NCI-H2196 (cell line): ENCODE data around the gene PYGB.
A peak's percentile ranks its signal among the peaks of the same experiment; 100 is the strongest.
"Not testable (repeated sequence)": the region's sequence is repeated elsewhere in the genome, so short reads cannot be mapped to it uniquely, and the experiment has no call there.

Experiments used
- DNase-seq: peaks from one replicate; lab custom pipeline; 2025; ENCODE audit not compliant: unreplicated experiment; lab: John Stamatoyannopoulos, UW

Gene PYGB

DNA sequence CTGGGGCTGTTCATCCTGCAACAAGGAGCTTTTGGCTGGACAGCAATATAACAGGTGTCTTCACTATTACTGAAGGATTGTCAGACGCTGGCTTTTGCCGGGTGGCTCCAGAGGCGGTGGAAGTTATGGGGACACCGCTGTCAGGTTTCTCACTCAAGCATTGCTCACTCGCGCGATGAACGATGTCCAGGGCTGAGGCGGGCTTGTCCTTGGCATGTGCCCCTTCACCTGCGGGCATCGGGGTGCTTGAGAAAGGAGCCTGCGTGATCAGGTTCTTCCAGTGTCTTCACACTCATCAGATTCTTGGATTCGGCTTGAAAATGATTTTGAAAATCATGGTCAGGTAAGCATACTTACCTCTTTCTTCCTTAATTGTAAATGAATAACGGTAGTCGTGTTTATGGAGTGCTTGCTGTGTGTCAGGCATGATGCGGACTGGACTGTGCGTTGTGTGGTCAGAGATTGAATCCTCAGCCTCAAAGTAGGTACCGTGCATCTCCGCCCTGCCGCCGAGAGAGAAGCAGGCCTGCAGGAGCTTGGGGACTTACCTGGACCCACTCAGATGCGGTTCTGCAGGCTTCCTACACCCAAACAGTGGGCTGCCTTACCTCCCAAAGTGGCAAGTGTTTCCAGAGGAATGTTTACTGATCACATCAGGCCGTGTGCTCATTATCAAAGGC, 18.3 kb upstream of the PYGB start:
- DNase-seq = no peak

DNA sequence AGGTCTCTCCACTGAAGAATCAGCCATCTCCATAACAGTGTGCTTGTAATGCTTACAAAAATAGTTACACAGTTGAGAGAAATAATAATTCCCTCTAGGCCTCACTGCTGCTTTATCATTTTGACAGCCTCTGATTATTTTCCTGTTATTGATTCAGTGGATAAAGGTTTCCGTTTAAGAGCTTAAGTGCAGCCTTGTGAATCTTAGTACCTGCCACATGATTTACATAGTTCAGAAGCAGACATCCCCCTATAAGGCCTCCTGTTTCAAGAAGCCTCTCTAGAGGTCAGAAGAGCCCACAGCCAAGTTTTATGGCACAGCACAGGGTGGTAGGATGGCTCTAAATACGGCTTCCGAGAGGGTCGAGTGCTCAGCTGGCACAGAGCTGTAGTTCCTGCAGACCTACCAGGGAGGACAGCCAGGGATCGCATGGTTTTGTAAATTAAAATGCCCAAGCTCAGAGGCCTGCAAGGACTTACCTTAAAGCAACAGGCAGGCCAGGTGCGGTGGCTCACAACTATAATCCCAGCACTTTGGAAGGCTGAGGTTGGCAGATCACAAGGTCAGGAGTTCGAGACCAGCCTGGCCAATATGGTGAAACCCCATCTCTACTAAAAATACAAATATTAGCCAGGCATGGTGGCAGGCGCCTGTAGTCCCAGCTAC, 17.6 kb upstream of the PYGB start:
- DNase-seq = no peak

DNA sequence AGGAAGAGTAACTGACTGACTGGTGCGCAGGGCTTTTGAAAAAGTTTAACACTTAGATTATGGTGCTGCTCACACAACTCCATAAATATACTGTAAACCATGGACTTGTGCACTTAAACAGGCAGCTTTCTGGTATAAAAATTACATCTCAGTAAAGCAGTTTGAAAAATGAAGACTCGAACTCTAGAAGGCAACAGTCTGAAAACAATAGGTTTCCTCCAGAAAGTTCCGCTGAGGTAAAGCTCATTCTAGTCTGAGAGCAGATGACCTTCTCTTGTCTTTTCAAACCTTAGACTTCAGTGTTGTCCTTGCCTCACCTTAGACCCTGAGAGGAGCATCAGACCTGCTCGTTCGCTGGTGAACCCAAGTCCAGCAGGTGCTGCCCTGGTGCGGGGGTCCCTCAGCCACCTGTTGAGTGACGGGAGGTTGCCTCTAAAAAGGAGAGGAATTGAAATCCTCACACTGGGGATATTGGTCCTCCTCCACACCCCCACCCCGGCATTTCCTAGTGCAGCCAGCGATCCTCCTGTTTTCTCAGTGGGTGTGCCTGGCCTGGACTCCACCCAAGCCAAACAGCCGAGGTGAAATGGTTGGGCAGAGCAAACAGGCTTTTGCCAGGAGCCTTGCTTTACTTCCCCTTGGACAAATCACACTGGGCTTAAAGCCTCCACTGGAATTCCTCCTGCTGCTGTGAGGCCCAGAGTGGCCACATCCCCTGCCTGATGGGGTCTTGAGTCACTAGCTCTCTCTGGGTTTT, 14.7 kb upstream of the PYGB start:
- peak; percentile 66 for DNase-seq

DNA sequence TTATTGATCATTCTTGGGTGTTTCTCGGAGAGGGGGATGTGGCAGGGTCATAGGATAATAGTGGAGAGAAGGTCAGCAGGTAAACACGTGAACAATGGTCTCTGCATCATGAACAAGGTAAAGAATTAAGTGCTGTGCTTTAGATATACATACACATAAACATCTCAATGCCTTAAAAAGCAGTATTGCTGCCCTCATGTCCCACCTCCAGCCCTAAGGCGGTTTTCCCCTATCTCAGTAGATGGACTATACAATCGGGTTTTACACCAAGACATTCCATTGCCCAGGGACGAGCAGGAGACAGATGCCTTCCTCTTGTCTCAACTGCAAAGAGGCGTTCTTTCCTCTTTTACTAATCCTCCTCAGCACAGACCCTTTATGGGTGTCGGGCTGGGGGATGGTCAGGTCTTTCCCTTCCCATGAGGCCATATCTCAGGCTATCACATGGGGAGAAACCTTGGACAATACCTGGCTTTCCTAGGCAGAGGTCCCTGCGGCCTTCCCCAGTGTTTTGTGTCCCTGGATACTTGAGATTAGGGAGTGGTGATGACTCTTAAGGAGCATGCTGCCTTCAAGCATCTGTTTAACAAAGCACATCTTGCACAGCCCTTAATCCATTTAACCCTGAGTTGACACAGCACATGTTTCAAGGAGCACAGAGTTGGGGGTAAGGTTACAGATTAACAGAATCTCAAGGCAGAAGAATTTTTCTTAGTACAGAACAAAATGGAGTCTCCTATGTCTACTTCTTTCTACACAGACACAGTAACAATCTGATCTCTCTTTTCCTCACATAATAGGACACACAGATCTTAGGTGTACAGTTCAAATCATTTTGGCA, 13.7 kb upstream of the PYGB start:
- not testable (repeated sequence) for DNase-seq

DNA sequence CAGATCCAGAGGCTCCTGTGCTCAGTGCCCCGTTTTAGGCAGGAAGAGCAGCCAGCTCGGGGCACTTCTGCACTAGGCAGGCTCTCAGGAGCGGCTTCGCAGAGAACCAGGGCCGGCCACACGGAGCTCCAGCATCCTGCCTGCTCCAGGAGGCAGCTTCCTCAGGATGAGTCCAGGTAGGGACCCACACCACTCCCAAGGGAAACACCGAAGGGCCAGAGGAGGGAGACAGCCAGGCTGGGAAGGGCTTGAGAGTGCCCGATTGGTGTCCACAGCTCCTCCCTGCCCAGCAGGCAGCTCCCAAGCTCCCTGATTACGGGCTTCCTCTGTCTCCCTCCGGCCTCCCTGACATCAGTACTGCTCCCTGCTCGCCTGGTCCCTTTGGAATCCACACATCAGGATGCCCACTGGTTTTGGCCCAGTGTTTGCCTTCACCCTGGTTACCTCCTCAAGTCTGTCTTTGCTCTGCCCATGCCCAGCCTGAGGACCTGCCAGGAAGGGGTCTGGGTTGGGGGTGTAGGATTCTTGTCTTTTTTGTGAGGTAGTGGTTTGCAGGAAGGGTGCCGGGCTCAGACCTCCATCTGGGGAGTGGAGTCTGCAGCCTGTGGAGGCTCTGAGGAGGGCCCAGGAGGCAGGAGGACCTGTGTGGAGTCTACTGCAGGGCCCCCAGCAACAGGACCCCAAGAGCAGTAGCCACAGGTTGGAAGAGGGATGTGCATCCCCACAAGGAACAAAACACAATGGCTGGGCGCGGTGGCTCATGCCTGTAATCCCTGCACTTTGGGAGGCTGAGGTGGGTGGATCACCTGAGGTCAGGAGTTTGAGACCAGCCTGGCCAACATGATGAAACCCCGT, 11.2 kb upstream of the PYGB start:
- no peak for DNase-seq

DNA sequence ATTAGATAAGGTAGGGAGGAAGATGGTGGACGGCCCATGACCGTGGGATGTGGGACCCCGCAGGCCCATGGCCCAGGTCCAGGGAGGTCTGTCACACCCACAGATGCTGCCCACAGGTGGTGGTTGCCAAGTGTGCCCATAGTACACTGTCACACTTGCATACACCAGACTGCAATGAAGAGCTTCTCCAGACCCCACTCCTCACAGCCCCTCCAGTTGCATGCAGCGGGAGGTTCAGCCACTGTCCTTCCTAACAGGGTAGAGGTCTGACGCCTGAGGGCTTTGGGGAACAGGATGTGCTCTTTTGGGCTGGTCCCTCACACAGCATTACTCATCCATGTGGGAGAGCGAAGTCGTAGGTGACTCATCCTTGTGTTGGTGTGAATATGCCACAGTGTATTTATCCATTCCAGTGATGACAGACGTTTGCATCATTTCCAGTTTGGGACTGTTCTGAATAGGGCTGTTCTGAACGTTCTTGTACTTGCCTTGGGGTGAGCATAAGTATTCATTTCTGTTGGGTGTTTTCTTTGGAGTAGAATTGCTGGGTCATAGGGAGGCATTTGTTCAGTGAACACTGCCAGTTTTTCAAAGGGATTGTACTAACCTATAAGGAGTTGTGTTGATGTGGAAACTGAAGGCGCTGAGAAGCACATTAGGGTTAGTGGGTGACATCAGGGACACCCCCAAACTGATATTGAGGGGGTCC, 10.1 kb upstream of the PYGB start:
- peak; percentile 15 for DNase-seq

DNA sequence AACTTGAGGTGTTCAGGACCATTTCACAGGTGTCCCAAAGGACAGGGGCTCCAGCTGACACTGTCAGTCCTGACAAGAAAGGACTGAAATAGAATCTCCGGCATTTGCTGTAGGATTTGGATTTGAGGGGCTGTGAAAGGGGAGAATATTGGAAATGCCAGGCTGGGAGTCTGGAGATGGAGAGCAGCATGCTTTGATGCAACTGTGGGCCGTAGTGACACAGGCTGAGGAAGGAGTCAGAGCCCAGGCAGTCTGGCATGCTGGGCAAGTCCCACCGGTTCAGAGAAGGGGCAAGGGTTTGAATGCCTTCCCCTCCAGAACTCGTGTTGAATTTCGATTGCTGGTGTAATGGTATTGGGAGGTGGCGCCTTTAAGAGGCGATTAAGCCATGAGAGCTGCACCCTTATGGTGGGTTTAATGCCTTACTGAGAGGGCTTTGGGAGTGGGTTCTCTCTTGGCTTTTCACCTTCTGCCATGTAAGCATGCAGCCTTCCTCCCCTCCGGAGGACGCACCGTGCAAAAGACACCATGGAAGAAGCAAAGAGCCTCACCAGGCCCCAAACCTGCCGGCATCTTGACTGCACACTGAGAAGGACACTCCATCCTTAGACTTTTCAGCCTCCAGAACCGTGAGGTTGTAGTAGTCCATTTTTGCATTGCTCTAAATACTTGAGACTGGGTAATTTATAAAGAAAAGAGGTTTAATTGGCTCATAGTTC, 9.4 kb upstream of the PYGB start:
- no peak for DNase-seq

DNA sequence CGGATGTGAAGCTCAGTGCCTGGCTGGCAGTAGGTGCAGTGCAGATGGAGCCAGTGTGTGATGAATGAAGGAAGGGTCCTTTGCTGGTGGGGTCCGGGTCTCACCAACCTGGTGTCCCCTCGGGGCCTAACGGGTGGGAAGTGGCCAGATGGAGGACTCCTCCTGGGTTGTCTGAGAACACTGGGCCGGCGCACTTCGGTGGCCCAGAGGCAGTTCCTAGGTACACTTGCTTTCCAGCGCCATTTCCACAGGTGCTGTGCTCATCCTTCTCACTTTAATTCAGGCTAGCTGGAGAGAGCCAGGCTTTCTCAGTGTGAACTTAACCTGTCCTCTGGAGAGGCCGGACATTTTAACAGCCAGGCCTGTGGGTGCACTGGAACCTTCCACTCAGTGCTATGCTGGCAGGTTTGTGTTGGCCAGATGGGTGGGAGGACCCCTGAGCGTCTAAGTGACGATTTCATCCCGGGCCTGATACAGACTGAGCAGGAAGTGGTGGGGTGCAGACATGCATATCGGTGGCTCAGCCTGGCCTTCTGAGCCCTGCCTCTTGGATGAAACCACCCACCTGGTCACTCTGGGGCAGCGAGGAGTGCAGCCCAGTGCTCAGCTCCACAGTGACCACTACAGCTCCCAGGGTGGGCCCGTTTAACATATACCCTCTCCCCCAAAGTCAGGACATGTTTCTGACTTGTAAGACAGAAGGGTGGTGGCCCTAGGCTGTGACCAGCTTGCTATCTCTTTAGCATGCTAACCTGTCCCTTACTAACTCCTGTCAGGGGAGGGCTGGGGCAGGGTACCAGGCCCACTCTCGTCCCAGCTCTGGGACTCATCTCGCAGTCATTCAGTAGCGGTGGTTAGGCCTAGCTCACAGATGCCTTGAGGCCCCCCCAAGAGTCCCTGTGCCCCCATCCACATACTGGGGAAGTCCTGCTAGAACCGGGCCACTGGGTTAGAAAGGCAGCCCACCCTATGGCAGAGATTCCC, 8.2 kb upstream of the PYGB start:
- DNase-seq = no peak

DNA sequence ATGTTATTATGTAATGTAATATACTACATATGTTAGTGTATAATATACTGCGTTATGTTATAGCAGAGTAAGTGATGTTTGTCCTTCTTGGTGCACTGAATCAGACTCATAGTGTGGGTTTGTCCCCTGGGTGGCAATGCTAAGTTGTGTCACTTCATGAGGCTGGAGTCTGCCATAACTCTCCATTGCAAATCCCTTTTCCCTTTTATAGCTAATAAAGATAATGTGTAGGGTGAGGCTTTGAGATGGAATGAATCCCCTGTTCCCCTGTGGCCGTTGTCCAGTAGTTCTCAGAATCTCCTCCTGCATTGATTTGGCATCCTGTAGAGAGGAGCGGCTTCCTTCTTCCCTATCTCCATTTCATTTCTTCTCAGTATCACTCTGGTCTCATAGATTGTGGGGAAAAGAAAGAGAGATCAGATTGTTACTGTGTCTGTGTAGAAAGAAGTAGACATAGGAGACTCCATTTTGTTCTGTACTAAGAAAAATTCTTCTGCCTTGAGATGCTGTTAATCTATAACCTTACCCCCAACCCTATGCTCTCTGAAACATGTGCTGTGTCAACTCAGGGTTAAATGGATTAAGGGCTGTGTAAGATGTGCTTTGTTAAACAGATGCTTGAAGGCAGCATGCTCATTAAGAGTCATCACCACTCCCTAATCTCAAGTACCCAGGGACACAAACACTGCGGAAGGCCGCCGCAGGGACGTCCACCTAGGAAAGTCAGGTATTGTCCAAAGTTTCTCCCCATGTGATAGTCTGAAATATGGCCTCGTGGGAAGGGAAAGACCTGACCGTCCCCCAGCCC, 6.8 kb upstream of the PYGB start:
- DNase-seq = not testable (repeated sequence)

DNA sequence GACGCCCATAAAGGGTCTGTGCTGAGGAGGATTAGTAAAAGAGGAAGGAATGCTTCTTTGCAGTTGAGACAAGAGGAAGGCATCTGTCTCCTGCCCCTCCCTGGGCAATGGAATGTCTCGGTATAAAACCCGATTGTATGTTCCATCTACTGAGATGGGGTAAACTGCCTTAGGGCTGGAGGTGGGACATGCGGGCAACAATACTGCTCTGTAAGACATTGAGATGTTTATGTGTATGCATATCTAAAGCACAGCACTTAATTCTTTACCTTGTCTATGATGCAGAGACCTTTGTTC, 6.3 kb upstream of the PYGB start:
- DNase-seq = not testable (repeated sequence)

DNA sequence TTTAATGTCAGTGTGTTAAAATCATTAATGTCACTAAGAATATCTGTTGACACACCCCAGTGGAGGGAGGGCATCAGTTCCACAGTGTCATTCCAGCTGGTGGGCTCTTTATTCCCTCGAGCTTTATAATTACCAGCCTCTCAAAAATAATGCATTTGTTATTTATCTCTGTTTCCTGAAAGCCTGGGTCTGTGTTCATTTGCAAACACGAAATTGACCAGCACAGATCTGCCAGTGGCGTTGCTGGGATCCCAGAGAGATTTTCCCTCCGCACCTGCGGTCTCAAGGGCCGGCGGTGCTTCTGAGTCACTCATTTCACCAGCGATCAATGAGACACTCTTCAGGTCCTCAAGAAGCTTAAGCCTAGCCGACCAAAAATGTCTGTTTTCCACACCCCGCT, 5.7 kb upstream of the PYGB start:
- no peak for DNase-seq

DNA sequence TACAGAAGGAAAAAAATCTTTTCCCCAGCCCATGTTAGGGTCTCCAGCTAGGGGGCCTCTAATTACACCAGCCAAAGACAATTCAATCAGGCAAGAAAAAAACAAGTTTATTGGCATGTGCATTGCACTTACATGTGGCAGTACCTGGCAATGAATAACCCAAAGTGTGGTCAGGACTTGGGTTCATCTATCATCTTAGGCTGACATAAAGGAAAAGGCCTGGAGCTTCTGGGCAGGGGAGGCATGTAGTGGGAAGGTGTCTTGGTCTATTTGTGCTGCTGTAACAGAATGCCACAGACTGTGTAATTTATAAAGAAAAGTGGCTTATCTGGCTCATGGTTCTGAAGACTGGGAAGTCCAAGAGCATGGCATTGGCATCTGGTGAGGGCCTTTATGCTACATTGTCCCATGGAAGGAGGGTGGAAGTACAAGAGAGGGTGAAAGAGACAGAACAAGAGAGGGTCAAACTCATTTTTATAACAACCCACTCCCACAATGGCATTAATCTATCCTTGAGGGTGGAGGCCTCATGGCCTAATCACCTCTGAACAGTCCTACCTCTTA, 4.4 kb upstream of the PYGB start:
- no peak for DNase-seq

DNA sequence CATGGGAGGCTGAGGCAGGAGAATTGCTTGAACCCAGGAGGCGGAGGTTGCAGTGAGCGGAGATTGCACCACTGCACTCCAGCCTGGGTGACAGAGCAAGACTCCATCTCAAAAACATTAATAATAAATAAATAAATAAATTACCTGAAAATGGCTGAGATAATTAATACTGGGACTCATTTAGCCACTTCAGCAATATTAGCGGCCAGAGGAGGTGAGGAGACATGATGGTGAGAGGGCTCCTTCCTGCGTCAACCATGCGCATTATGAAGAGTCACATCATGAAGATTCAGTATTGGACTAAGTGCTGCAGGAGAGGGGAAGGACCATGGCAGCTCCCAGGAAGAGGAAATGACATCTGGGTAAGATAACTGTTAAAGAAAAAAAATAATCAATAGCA, 2.9 kb upstream of the PYGB start:
- DNase-seq = no peak

DNA sequence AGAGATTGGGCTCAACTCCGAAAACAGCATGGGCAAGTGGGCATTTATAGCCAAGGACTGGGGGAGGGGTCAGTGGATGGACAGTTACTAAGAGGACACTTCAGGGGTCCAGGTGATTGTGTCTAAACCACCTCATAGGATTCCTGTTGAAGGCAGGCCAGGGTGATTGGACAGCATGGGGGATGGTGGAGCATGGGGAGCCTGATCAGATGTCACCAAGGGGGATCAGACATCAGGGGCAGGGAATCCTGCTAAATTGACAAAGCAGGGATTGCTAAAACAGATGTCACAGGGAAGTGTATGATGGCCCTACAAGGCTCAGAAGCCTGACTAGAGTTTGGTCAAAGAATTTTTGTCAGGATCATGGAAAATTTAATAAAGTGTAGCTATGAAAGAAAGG, 2.4 kb upstream of the PYGB start:
- DNase-seq = no peak

DNA sequence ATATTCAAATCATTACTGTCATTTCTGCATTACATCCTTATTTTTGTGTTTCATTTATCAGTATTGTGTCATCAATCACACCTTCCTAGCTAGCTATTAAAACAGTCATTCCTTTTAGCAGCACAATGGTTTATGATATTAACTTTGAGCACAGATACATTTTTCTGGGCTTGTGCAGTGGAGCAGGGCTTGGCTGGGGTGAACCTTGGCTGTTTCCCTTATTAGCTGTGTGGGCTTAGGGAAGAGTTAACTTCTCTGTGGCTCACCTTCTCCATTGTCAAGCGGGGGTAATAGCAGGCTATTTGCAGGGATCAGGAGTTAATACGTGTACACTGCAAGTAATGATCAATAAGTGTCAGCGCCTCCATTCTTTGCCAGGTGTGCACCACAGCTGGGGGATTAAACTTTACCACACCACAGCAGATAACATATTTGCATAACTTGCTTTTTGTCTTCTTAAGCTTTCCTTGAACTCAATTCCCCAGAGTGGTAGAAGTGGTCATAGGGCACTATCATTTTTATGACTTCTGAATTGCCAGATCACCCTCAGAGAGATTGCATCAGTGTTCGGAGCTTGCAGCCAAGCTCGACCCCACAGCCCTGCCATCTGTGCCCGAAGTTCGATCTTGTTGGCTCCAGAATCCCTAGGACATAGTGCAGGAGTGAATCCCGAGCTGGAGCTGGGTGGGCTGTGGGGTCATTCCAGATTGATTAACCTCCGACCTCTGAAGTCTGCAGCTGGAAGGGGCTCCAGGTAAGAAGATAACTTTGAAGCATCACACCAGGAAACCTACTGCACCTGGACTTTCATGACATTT, 1.5 kb upstream of the PYGB start:
- no peak for DNase-seq

DNA sequence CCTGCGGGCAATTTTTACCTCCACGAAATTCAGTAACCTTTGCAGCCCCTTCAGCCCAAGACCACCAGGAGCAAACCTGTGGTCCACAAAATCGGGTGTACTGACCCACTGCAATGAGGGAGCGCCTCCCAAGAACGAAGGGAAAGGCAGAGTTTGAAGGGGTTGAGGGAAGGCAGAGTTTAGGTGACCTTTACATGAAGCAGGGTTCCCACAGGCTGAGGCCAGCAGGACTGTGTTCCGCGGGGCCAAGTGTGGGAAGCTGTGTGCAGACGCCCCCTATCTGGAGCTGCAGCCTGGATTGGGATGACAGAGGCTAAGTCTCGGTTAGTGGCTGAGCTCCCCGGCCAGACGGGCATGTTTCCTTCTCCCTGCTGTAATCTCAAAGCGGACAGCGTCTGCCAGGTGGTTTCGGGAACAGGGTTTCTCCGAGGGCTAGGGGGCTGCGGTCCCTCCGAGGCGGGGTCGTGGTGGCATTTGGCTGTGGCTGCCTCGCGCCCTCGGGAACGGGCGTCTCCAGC, 826 bp upstream of the PYGB start:
- DNase-seq = peak; percentile 42
